Measurements from ENCODE around the gene NET1.

The NET1 gene

DNA sequence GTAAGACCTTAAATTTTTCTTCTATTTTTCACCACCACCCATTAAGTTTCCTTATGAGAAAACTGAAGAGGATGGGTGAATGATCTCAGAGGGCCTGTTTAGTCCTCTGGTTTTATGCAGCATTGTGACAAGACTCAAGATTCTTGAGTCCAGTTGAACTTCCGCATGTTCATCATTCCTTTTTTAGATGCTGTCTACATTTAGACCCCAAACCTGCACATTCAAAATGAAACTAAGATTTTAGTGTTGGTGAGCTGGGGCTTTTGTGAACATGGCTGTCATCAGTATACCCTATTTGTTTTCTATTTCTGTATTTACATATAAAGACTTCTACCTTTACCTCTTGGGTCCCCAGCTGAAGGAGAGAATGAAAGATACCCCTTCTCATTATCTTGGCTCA, 31.1 kb downstream of the NET1 start:
- DNase-seq: no peak

DNA sequence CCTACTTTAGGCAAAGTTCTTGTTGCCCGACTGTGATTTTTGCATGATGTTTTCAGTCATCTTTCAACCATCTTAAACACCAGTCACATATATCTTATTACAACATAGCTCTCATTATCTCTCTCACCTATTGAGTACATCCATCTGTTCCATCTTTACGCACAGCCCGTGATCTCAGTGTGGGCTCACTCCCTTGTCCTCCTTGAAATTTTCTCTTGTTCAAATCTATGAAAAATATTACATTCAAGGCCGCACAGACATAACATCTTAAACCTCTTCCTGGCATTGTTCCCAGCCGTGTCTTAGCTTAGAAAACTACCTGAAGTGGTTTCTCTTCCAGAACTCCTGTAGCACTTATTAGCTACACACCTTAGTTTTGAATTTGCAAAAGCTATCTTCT, 32.6 kb downstream of the NET1 start:
- DNase-seq: no peak

DNA sequence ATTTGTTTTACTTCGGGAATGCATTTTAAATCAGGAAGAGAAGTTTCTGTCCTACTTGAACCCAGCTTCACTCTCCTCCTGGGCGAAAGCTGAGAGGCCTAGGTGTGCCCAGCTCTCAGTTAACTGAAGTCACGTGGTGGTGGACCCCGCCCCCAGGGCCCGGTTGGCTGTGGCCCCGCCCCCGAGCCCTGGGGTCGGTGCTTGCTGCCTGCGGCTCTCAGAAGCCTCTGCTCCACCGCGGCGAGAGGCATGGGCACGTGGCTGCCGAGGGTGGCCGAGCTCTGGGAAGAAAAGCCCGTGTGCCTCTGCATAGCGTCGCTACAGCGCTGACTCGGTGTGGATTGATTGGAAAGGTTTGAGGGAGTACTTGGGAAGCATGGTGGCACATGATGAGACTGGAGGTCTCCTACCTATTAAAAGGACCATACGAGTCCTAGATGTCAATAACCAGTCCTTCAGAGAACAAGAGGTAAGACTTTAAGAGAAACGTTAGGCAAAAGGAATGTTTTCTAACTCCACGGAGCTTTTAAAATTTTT, 34.1 kb downstream of the NET1 start:
- DNase-seq: no peak

DNA sequence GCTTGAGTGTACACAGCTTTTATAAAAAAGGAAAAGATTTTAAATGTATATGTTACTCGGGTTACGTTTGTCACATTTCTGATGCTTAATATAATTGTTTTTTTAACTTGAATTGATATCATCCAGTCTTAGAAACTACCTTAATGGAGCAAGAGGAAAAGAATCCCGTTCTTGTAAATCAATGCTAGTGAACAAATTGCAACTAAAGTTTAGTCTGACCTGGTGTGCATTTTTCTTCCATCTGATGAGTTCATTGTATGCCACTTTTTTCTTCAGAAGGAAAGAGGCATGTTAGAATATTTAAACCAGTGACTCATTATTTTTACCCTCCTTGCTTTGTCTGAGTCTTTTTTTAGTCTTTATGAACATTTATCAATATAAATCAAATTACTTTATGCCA, 34.7 kb downstream of the NET1 start:
- no peak for DNase-seq

DNA sequence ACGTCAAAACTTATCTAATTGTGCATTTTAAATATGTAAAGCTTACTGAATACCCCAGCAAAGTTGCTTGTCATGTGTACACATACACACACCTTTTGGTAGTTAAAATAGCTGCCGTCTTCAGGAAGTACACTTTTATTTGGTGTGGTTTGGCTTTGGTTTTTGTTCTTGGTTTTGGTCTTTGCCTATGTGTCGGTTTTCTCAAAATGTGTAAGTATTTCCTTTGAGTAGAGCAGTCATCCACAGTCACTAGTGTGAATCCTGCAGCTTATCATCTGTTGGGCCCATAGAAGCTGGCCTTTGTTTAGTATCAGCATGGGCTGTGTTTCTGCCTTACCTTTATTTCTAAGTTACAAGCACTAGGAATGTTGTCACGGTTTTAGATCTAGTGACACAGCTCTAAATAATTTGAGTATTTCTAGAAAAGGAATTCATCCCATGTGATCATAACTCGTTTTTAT, 35.3 kb downstream of the NET1 start:
- no peak for DNase-seq

DNA sequence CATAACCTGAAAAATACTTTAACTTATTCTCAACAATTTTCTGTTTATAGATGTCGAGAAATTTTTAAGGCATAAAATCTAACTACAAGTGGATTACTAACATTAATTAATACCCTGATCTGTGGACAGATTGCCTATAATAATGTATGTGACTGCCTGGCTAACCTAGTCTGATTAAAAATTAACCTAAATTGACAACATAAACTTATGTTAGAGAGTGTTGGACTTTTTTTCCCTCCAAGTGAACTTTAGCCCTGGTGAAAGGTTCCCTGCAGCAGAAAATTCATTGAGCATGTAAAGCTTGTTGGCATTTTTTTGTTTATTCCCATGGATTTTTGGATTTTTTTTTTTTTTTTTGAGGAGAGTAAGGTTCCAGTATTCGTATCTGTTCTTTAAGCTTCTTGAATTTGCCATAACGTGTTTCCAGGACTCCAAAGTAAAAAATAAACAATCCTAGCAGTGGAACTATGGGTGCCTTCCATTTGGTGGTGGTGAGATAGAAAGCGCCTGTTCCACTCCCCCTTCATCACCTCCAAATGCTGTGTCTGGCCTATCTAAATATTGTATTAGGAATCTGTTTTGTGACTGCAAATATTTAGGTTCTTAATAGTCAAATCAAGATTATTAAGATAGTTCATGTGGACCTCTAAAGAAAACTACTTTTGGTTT, 36.1 kb downstream of the NET1 start:
- DNase-seq: no peak

DNA sequence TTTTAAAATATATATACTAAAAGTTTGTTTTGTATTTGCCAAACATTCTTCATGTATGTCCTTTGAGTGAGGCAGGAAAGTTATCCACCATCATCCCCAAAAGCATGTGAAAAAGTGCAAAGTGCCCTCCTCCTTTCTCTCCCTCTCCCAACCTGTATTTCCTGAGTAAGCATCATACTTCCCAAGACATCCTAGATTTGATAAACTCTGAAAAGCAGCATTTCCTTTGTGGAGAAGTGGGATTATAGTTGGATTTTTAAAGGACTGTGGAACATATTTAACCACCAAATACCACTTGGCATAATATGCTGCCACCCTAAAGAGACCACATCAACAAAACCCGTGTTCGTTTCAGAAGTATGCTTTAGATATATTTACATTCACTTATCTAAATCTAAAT, 36.9 kb downstream of the NET1 start:
- no peak for DNase-seq

DNA sequence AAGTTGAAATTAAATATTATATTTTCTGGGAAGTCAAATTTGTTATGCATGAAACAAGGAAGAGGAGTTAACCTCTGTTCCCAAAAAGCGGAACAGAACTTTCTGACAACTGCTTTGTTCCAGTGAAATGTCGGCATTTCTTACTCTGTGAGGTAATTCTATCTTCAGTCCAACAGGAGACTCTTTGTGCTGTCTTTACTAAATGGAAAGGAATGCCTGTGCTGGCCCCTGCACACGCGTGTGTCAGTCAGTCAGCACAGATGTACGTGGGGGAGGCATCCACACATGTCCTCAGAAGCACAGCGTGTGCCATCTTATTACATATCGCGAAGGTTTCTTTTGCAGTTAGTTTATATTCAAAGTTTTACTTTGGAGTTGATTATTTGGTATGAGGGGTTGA, 37.5 kb downstream of the NET1 start:
- no peak for DNase-seq

DNA sequence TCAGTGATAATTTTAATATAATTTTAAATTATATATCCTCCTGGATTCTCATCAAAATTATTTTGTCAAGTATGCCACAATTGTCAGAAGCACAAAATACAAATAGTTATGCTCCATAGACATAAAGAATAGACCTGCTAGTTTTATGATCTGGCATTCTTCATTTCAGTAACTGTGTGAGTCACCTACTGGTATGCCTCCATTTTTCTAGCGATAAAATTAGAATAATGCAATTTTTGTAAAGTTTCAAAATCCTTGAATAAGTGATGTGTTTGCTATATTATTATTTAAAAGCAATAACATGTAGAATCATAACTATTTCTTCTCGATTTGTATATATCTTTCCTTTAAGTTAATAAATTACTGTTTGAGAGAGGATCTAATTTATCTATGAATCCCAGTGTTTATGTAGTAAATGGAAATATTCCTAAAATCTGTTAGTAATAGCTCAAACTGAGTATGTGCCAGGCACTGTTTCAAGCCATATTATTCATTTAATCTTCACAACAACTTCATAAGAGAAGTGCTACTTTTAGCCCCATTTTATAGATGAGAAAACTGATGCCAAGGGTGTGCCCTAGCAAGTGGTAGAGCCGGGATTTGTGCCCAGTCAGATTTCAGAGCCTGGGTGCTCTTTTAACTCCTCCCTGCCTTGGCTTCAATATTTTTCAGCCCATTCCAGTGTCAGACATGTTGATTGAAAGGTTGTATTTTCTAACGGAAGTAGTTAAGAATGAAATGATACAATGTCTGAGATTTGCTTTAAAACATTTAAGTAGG, 38.4 kb downstream of the NET1 start:
- DNase-seq: no peak

DNA sequence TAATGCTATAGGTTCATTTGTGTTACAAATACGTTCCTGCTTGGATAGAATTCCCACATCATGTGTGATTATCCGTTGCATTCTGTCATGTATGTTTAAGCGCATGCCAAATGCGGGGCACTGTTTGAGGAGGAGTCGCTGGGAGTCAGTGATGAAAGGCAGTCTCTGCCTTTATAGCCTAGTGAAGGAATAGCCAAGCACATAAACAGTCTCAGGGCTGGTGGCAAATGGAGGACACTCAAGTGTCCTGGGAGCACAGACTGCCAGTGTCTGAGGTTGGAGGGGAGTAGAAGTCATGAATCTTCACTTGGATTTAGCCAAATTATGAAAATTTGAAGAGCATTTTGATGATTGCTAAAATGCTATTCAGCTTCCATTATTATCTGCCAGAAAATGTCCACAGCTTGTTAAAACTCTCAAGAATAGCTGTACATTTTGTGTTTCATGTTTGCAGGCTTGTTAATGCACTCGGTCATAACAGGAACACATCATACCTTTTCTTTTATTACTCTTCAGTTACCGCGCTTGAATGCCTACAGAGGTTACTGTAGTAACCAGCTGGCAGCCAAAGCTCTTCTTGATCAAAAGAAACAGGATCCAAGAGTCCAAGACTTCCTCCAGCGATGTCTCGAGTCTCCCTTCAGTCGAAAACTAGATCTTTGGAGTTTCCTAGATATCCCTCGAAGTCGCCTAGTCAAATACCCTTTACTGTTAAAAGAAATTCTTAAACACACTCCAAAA, 41.6 kb downstream of the NET1 start:
- DNase-seq: no peak

DNA sequence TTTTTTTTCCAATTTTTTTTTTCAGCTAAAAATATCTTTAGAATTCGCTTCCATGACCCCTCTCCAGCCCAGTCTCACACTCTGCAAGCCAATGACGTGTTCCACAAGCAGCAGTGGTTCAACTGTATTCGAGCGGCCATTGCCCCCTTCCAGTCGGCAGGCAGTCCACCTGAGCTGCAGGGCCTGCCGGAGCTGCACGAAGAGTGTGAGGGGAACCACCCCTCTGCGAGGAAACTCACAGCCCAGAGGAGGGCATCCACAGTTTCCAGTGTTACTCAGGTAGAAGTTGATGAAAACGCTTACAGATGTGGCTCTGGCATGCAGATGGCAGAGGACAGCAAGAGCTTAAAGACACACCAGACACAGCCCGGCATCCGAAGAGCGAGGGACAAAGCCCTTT, 44.2 kb downstream of the NET1 start:
- no peak for DNase-seq

DNA sequence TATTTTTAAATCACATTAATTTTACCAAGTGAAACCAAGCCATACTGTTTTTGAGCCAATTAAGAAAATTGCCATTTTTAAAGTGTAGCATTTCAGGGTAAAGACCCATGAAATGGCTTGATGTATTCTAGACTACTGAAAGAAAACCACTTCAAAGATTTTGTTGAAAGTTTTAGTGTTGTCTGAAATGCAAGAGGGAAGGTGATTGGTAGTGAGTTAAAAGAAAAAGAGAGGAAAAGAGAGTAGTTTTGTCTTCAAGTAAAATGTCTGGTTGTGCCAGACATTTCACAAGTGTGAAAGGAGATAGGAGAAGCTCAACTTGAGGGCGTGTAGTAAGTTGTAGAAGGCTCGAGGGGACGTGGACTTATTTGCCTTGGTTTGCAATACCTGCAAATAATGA, 45.4 kb downstream of the NET1 start:
- DNase-seq: no peak

DNA sequence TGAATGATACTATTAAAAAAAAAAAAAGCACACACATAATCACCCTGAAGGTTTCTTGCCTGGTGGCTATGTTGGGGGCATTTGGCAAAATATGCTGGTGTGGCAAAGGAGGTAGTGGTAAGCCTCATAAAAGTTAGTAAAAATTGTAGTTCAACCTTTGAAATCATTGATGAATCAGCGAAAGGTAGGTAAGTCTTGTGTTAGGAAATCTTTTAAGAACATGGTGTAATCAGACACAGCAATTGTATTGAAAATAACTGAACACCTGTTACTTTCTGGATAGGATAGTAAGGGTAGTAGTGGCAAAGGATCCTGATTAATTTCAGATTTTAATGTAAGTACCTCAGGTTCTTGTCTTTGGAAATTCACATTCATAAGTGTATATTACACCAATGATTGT, 46.1 kb downstream of the NET1 start:
- no peak for DNase-seq

DNA sequence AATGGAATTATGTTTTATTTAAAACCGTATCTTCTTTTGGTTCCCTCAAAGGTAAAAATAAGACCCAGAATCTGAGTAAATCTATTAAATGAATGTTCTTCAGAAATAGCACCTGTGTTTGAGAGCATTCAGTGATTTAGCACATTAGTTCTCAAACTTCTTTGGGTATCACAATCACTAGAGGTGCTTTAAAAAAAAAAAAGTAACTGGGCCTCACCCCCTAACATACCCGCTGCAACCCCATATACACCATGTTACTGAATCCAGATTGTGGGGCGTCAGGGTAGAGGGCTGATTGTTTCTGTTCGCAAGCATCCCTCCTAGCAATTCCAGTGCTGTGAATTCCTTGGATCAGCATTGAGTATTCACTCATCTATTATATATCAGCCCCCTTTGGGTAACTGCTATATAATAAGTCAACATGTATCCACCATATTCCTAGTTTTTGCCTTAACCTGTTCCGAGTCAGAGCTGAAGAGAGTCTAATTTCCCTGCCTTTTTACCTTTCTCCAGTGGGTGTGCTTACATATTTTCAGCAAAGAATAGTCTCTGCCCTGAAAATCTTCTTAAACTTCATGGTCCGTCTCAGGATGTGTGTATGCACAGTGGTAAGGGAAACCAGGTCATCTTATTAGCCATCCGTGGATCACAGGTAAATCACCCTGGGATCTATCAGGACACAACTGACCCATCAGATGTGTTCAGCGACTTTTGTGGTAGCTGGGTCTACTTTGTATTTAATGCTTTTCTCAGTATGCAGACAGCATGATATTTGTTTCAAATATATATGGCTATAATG, 46.8 kb downstream of the NET1 start:
- no peak for DNase-seq

DNA sequence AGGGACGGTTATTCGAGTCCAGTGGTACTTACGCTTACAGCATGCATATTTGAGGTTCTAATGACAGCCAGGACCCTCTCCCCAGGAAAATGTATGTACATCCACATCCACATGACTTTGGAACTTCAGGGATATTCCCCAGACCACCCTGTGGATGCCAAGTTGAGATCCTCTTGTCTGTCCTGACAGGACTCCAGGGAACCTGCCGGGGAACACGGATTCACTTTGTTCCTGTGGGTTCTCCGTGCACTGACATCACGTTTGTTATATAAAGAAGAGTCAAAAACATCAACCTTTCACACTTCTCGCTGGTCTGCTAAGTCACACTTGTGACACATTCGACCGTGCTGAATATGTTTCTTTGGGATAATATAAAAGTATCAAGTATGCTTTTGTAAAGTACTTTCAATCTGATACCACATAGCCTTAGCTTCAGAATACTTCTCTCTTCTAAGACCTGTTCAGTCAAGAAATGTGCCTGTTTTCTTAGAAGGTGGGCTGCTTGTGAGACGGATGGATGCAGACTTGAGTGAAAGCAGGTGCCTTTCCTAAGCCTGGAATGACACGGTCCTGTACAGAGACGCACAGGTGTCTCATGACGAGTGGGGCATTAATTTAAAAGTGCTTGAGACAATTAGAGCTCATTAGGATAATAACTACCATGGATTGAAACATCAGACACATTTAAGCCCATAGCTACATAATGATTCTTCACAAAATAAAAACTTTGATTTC, 48.3 kb downstream of the NET1 start:
- DNase-seq: no peak

DNA sequence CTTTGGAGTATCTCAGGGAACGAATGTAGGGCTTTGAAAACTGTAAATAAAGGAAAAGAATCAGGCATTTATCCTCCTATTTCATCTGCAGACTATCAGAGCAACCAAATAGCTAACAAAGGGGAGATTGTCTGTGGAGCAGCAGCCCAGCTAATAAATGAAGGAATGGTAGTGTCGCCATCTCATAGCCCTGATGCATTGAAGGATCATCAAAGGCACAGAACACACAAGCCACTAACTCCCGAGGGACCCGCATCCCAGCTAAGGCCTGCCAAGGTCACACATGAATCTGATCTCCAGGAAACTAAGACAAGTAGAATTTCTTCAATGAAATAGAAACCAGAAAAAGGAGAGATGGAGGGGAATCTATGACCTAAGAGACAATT, 48.8 kb downstream of the NET1 start:
- no peak for DNase-seq

DNA sequence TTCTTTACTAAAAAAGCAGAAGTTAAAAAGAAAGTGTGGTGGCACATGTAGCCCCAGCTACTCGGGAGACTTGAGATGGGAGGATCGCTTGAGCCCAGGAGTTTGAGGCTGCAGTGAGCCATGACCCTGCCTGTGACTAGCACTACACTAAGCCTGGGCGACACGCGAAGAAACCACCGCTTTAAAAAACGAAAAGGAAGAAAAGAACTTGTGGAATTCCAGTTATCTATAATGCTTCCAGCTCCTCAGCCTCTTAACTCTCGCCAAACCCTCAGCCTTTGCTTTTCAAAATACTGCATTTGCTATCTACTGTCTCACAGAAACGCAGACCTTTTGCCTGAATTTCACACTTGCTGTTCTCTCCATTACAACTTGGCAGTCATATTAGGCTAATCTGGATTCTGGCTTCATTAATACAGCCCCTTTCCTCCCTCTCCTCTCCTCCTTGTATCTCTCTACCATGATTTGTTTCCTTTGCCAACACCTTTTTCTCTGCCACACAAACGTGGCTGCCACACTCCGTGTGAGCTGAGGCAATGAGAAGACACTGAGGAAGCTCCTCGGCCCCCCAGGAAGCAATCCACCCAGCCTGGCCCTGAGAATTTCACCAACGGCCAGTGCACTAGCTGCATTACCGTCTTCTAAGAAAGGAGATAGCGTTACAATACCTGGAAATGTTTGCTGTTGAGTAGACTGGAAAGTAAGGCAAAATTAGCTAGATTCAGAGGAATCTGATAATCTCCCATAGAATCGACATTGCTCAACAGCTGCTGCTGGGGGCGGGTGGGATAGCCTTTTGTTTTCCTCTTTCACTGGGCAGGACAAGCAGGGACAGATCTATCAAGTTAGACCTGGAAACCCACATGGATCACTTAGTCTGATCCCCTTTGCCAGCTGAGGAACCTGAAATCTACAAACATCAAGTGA, 49.8 kb downstream of the NET1 start:
- no peak for DNase-seq

DNA sequence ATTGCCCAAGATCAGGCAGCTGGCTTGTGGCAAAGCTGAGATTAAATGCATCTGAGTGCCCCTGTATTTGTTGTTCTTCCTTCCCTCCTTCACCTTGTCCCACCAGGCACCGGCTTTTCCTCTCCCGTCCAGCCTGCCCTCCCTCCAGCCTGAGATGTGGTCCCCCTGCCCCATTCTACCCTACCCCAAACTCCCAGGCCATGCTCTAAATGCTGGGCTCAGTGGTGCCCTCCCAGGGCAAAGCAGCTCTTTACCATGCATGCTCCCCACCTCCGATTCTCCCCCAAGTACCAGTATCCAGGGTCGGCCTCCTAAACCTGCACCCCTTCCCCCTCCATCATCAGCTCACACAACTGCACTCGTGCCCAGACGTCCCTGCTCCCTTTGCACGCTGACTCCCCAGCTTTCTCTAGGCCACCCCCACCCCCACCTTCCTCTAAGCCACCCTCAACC, 50.5 kb downstream of the NET1 start:
- no peak for DNase-seq

DNA sequence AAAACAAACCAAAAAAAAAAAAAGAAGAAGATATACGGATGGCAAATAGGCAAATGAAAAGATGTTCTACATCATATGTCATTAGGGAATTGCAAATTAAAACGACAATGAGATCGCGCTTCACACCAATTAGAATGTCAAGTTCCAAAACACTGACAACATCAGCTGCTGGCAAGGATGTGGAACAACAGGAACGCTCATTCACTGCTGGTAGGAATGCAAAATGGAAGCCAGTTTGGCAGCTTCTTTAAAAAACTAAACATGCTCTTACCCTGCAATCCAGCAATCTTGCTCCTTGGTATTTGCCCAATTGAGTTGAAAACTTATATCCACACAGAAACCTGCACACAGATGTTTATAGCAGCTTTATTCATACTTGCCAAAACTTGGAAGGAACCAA, 52.2 kb downstream of the NET1 start:
- no peak for DNase-seq

DNA sequence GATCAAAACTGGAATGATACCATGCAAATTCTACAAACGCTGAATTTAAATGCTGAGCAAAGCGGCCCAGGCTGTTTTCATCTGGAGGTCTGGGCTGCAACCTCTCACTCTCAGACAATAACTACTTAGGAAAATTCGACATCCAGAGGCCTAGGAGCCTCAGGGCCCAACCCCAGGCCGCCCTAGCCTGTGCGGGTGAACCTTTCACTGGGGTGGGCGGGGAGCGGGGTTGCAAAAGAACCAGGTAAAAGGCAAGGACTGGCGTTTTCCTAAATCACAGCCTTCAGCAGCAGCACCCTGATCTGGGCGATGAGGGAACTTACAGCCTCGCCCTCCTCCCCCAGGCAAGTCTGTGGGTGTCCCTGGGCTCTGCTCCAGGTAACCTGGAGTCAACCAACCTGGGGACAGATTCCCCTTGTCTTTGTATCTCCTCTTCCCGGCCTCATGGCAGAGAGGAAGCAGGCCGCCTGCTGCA, 53.7 kb downstream of the NET1 start:
- no peak for DNase-seq

Data from NCI-H1930 (cell line).